ENCODE data around the gene UVSSA.

The UVSSA gene, protein sequence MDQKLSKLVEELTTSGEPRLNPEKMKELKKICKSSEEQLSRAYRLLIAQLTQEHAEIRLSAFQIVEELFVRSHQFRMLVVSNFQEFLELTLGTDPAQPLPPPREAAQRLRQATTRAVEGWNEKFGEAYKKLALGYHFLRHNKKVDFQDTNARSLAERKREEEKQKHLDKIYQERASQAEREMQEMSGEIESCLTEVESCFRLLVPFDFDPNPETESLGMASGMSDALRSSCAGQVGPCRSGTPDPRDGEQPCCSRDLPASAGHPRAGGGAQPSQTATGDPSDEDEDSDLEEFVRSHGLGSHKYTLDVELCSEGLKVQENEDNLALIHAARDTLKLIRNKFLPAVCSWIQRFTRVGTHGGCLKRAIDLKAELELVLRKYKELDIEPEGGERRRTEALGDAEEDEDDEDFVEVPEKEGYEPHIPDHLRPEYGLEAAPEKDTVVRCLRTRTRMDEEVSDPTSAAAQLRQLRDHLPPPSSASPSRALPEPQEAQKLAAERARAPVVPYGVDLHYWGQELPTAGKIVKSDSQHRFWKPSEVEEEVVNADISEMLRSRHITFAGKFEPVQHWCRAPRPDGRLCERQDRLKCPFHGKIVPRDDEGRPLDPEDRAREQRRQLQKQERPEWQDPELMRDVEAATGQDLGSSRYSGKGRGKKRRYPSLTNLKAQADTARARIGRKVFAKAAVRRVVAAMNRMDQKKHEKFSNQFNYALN
- 62.5 to 66.6 reads per million in 2 donors for total RNA-seq

DNA sequence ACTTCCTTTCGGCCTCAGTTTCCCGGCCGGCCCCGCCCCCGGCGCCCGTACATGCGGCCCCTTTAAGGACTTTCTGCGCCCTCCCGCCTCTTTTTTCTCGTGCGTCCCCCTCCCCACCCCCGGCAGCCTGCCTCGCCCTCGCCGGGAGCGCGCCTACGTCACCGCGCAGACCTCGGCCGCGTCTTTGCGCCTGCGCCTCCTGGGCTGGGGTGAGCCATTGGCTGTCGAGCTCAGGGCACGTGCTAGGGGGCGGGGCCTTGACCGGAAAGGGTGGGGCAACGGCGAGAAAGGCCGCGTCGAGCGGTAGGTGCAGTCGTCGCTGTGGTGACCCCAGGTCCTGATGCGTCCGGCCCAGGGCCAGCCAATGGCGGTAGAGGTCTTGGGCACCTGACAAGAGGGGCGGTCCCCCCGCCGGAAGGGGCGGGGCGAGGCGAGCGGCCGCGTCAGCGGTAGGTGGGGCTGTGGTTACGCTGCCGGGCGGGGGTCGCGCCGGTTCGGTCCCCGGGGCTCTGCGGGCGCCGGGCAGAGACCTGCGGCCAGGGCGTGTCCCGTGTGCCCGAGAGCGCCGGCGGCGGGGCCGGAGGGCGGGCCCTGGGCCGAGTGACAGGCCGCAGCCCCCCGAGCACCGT is at the start of gene UVSSA:
TSS of gene UVSSA (plus strand) at position 428 of the 629 bp plus-strand sequence. CDS start 884 bp downstream, outside the sequence.
- DNase-seq, result peak; percentile 100

DNA sequence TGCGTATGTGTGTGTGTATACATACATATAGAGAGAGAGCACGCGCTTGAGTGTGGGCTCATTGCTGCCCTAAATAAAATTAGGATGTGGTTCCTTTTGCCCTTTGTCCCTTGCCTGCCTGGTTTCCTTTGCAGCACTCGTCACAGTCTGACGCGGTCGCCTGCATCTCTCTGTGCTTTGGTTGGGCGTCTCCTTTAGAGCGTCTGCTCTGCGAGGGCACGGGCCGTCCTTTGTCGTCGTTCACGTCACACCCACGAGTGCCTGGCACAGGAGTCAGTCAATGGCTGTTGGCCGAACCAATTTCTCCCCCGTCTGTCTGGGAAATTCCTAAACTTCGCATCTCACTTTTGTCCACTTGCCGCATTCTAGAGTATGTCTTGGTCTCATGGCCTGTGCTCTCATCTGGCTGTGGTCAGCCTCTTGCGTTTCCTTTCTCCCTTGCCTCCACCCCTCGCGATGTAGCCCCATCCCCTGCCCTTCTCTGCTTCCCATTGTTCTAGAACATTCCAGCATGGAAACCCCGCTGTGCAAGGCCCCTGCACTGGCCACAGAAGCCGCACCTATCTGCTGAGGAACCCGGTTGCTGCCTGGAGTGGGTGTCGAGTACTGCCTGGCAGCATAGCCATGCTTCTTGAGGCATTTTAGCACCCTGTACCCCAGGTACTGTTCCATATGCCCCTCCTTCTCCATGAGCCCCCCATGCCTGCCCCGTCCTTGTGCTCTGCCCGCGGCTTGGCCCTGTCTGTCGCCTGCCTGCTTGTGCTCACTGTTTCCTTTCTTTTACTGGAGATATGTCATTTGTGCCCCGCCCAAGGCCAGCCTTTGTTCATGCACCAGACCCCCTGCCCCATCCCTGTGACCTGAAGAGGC is 49.3 kb upstream of the UVSSA start:
- DNase-seq, result no peak

DNA sequence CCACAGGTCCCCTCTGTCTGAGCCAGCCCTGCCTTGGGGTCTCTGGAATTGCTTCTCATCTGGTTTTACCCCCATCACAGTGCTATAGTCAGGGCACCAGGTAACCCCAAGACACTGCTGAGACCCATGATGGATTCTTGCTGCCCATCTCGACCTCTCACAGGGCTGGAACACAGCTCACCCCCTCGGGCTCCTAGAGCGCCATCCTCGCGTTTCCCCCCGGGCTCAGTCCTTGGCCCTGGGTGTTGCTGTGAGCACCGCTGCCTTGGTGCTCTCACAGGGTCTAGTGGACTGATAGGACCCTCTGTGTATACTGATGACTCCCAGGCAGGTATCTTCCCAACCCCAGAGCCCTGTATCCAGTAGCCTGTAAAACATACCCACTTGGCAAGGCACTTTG is 48.5 kb upstream of the UVSSA start:
- DNase-seq, result no peak

DNA sequence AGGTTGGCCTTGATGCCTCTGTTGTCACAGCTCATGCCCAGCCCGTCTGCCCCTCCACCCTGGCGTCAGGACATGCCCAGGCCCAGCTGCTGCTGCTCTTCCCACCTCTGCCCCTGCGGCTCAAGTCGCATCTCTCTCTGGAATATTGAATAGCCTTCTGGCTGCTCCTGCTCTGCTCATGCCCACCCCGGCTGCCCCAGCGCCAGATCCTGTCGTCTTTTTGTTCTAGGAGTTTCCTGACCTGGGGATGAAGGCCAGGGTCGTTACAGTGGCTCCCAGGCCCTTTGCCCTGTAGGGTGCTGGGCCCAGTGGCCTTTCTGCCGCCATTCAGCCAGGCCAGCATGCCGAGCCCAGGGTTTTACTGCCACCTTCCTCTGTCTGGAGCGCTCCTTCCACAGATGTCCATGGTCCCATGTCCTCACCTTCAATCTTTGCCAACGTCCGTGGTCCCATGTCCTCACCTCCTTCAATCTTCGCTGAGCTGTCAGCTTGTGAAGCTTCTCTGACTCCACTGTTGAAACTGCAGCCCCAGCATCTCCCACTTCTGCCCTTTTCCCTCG is 47.6 kb upstream of the UVSSA start:
- no peak for DNase-seq

DNA sequence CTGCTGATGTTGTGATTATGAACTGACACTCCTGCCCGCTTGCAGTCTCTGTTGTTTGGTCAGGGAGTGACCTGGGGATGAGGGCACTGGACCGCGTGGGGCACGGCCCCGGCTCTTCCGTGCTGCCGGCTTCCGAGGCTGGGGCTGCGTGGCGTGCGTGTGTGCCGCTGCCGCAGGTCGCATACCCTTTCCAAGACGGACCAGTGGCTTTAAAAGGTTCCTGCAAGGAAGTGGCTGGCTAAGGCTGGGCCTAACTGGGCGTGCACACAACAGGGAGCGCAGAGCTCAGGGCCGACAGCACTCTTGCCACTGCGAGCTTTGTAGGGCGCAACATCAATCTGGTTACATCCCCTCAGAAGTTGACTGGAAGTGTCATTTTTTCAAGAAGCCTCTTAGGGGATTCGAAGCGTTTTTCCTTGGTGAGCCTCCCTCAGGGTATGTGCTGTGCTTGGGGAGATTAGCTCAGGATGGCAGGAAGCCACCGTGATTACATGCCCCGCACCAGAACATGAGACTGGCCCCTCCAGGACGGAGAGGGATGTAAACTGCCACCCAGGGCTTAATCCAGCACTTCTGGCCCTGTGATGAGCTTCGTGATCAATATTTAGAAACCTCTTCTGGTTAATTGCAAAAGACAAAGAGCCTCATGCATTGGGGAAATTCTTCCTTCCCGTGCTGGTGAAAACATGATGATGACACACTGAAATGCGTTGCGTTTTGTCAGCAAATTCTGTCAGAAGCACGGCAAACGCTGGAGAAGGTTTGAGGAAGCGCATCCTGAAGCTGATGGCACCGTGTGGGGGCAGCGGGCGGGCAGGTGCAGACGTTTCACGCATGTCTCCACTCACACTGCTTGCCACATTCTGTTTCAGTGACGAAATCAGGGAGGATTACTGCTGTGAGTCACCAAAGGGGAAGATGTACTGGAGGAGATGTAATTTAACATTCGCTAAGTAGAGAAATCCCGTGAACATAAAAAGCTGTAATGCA is 46.2 kb upstream of the UVSSA start:
- DNase-seq, result no peak

DNA sequence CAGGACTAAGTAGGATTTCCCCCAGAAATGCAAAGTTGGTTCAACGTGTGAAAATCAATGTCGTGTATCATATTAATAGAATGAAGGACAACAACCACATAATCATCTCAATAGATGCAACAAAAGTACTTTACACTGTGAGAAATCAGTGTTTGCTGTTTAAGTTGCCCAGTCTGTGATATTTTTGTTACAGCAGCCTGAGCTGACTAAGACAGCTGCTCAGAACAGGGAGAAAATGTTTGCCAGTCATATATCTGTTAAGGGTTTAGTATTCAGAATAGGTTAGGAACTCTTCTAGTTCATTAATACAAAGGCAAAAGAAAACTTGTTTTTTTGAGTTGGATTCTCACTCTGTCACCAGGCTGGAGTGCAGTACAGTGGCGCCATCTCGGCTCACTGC is 44.8 kb upstream of the UVSSA start:
- no peak for DNase-seq

DNA sequence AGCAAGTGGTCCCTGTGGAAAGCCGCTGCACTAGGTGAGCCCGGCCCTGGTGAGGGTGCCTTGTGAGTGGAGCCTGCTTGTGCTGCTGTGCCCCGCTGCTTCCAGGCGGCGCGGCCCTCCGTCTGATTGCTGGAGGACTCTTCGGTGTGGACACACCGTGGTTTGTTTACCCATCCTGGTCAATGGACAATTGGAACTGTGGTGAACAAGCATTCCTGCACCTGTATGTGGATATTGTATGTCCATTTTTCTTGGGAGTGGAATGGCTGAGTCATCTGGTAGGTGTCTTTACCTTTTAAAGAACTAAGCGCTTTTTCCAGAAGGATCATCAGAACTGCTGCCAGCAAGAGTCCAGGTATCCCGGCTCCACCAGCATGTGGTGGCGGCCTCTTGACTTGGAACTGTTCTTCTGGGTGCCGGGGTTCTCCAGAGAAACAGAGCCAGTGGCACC is 41.7 kb upstream of the UVSSA start:
- no peak for DNase-seq

DNA sequence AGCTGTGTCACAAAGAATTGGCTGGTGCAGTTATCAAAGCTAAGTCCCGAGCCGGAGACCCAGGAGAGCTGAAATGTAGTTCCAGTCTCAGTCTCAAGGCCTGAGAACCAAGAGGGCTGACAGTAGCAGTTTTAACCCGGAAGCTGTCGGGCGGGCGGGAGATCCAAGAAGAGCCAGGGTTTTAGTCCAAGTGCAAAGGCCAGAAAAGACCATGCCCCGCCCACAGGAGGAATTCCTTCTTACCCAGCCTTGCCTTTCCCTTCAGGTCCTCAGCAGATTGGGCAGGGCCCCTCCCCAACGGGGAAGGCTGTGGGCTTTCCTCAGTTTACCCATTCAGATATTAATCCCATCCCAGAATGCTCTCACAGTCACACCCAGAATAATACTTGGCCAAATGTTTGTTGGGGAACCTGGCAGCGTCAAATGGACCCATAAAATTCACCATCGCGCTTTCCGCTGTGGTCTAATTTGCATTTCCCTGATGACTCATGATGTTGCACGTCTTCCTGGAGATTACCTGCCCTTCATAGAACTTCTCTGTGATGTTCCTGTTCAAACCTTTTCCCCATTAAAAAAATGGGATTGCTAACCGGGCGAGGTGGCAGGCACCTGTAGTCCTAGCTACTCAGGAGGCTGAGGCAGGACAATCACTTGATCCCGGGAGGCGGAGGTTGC is 41.1 kb upstream of the UVSSA start:
- no peak for DNase-seq

DNA sequence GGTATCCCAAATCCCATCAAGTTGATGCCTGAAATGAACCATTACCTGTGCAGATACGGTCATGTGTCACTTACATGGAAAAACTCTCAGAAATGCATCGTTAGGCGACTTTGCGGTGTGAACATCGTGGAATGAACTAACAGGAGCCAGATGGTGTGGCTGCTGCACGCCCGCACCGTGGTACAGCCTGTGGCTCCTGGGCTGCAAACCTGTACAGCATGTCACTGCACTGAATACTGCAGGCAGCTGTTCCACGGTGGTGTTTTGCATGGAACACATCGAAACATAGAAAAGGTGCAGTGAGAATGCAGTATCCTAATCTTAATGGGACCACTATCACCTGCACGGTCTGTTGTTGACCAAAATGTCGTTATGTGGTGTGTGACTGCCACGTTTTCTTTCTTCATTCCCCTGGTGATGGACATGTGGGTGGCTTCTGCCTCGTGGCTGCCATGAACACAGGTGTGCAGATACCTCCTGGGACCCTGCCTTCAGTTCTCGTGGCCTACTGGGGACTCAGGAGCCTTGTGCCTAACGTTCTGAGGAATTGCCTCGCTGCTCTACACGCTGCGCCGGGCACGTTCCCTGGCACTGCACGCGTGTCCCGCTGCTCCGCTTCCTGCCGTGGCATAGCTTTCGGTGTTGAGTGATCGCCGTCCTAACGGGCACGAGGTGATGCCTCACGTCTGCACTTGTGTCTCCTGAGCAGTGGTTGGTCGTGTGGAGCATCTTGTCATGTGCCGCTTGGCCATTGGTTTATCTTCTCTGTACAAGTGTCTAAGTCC is 38.9 kb upstream of the UVSSA start:
- no peak for DNase-seq

DNA sequence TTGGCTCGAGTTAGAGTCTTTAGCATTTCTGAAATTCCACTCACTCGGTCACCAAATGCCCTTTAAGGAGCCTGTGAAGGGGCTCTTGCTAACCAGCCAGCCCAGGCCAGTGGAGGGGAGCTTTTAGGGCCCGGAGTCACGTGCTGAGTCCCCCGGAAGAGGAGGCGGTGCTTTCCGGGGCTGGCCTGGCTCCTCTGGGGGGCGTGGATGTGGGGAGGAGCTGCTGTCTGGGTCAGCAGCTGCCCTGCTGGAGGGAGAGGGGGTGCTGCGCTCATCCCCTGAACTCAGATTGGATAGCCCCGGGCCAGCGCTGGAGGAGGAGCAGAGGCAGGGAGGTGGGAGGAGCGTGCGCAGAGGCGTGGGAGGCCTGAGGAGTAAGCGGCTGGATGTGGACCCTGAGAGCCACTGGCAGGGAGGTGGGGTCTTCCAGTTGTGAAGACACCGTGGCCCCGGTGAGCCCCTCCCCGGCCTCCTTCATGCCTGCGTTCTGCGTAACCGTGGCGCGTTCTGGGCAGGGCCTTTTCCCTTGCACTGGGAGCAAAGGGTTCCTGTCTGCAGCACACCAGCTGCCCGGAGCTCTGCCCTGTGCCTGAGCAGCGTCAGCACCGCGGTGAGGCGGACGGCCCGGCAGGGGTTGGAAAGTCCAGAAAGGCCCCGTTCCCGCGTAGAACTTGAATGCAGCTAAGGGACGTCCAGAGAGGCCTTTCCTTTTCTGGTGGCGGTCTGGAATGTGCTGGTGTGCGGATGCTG is 37.6 kb upstream of the UVSSA start:
- DNase-seq, result peak; percentile 51

DNA sequence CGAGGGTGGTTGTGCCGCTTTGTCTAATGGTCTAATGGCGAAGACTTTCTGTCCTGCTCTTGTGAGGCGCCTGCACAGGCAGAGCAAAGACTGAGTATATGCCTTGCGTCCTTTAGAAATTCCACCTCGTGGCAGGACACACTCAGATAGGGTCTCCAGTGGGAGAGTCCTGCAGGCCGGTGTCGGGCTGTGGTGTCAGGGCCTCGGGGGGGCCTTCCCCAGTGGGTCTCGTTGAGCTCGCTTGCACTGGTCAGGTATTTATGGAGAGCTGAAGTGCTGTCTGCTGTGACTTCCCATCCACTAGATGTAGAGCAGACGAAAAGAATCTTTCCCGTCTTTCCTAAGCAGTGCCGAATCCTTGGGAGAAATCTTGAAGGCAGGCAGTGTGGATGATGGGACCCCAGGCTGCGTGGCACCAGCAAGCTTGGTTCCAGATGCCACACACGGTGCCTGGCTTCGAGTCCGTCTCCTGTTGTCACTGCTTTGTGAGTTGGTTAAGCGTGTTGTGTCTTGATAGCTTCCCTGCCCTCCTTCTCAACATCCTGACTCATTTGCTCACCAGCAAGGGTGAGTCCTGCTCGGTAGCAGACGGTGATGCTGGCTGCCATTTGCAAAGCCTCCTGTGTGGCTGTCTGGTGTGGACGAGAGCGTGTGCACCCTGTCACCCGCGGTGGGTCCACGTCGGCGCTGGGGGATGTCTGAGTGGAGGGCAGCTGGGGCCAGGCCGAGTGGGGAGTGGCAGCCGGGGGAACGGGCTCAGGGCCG is 36.8 kb upstream of the UVSSA start:
- DNase-seq, result no peak

DNA sequence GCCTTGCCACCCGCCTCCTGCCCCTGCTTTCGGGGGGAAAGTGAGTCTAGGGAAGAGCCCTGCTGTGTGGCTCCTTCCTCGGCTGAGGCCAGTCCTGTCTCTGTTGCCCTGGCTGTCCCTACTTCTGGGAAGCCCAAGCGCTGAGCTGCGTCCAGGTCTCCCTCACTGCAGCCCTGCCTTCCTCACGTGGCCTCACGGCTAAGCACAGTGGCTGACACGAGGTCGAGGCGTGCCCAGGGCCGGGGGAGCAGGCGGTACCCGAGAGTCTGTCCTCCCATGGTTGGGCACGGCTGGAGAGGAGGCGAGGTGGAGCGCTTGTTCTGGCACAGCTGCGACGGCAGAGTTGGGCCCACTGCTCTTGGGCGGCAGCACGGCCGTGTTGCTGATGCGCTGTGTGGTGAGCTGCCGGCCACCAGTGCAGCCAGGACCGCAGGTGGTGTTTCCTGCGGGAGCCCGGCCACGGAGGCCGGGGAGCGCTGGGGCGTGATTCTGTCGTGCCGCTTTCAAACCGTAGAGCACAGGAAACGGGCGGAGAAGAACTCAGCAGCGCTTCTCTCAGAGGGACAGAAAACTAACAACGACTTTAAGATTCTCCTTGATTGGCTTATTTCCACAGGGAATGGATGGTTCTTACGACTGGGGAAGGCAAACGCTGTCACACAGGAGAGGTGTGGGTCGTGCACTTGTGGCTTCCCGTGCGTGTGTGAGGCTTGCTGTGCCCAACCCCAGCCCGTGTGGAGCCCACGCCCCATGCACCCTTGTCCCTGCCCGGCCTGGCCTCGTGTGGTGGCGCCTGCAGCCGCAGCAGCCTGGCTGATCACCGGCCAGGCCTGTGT is 36.0 kb upstream of the UVSSA start:
- peak; percentile 28 for DNase-seq

DNA sequence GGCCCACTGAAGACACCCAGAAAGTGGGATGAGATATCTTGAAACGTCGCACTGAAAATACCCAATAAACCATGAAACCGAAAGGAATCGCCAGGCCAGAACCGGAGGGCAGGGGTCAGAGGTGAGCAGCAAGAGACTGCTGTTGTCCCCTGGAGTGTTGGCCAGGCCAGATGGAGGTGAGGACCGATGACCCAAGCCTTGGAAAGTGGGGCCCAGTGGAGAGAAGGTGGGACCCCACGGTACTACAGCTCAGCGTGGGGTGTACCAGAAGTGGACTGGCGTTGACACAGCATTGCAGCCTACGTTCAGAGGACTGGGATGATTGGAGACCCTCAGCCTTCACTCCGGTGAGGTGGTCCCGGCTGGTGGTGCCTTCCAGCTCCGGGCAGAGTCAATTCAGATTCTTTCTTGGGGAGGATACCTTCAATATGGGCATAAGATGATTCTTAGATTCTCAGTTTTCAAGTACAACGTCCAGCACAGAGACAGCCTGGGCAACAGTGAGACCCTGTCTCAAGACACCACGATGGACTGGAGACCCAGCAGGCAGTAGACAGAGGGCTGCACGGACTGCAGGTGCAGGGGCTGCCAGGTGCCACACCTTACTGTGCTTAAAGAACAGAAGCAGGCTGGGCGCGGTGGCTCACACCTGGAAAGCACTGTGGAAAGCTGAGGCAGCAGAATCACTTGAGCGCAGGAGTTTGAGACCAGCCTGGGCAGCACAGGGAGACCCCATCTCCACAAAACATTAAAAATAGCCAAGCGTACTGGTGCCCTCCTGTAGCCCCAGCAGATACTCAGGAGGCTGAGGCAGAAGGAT is 34.0 kb upstream of the UVSSA start:
- no peak for DNase-seq

DNA sequence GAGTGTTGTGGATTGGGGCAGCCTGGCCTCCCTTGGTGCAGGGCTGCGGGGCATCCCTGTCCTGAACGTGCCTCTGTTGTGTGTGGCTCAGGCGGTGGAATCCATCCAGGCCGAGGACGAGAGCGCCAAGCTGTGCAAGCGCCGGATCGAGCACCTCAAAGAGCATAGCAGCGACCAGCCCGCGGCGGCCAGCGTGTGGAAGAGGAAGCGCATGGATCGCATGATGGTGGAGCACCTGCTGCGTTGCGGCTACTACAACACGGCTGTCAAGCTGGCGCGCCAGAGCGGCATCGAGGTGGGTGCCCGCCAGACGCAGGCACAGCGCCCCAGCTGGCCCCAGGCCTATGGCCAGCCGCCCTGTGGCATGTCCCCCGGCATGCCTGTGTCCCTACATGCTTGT is 31.7 kb upstream of the UVSSA start:
- no peak for DNase-seq

DNA sequence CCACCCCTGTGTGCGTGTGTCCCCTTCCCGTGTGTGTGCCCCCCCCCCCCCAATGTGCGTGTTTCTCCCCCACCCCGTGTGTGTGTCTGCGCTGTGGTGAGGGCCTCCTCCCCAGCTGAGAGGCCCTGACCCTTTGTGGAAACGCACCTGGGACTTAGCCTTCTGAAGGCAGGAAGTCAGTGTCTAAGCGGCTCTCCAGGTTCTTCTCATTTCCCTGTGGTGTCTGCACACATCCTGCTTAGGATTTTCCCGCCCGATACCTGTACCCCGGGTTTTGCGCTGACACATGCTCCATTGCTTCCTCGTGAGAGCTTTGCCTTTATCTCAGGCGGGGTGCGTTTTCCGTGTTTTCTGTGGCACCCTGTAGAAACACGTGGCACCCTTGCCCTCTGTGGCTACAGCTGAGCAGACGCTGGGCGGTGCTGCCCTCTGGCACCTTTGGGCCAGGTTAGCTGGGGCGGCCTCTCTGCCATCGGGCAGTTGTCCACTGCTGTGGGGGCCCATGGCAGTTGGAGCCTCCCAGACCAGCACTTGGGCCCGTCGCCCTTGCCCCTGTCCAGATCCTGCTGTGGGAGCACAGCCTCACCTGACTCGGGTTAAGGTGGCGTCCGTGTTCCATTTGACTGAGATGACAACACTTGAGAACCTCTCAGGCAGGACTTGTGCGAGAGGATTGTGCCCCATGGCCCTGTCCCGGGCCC is 31.0 kb upstream of the UVSSA start:
- DNase-seq, result no peak

All from activated gamma-delta T cell (primary cell).